CD4-positive, alpha-beta T cell treated with Interleukin-17A for 4 hours (primary cell): ENCODE results near the gene SPN.
"Not testable (repeated sequence)": the region's sequence is repeated elsewhere in the genome, so short reads cannot be mapped to it uniquely, and the experiment has no call there.

Experiments used
- DNase-seq: peaks from one replicate; pipeline ENCODE4 v3.0.0-alpha.2; 2020; ENCODE audit warnings: mixed read lengths

The SPN gene

DNA sequence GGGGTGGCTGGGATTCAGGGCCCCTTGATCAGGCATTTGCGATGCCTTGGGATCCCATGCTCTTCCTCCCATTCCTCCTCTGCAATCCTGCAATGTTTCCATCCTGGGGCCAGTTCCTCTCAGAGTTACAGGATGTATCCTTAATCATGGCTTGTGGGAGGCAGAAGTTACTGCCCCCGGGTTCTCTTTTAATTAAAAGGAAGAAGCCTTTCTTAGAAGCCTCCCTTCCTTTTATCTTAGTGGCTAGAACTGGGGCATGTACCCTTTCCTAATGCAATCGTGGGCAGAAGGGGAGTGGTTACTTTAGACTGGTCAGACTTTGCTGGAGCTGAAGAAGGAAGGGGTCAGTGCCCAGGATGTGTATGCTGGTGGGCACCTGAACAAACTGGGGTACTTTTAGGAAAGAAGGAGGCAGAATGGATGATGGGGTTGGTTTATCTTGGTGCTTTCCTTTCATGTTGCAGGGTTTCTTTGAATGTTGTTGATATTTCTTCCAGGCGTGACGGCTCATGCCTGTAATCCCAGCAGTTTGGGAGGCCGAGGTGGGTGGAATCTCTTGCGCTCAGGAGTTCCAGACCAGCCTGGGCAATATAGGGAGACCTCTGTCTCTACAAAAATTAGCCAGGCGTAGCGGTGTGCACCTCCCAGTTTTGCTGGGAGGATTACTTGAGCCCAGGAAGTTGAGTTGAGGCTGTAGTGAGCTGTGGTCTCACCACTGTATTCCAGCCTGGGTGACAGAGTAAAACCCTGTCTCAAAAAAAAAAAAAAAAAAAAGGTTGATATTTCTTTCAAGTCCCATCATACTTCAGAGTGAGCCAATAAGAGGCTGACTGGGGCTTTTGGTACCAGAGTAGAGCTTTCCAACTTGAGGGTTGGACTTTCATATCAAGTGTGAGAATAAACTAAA is 13.2 kb upstream of the SPN start:
- no peak for DNase-seq

DNA sequence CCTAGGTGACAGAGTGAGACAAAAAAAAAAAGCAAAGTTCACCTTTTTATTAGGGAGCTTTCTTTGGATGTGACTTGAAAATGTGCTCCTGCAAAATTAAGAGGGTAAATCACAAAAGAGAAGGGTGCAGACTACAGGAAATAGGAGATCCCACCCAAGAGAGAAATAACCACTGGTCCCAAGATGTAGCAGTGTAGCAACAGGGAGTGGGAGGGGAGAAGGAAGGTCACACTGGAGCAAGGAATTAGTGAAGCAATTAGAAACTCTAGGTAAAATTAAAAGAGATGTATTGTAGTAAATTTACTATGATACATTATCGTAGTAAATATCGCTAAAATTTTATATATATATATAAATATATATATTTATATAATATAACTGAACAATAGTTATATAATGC is 12.3 kb upstream of the SPN start:
- no peak for DNase-seq

DNA sequence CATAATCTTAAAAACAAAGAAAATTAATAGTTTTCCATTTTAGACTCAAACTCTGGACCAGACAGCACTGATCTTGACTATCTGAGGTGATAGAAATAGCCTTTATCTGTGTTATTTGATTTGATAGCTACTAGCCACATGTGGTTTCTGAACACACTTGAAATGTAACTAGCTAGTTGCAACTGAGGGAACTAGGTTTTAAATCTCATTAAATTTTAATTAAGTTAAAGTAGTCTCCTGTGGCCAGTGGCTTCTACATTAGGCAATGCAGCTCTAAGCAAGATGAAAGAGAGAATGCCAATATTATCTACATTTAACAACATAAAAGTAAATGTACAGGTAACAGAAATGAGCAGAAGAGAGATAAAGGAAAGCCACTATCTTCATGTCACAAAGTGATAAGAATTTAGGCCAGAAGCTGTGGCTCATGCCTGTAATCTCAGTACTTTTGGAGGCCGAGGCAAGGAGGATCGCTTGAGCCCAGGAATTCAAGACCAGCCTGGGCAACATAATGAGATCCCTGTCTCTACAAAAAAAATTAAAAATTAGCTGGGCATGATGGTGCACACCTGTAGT is 11.2 kb upstream of the SPN start:
- DNase-seq: no peak

DNA sequence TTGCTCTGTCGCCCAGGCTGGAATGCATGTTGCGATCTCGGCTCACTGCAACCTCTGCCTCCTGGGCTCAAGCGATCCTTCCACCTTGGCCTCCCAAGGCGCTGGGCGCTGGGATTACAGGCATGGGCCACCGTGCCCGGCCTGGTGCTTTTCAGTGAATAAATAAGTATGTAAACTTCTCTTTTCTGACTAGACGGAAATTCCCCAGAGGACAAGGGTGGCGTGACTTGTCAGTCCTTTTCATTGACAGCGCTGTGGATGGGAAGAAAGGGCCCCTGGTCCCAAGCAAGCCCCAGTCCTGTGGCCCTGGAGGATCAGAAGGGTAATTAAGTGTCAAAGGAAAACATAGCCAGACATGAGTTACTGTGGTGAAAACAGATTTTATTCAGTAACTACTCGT is 9.6 kb upstream of the SPN start:
- no peak for DNase-seq

DNA sequence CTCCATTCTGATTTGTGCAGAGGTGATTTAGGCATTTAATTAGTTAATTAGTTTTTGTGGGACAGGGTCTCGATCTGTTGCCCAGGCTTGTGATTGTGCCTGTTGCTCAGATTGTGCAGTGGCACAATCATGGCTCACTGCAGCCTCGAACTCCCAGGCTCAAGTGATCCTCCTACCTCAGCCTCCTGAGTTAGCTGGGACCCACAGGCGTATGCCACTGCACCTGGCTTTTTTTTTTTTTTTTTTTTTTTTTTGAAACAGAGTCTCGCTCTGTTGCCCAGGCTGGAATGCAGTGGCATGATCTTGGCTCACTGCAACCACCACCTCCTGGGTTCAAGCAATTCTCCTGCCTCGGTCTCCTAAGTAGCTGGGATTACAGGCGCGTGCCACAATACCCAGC is 9.2 kb upstream of the SPN start:
- not testable (repeated sequence) for DNase-seq

DNA sequence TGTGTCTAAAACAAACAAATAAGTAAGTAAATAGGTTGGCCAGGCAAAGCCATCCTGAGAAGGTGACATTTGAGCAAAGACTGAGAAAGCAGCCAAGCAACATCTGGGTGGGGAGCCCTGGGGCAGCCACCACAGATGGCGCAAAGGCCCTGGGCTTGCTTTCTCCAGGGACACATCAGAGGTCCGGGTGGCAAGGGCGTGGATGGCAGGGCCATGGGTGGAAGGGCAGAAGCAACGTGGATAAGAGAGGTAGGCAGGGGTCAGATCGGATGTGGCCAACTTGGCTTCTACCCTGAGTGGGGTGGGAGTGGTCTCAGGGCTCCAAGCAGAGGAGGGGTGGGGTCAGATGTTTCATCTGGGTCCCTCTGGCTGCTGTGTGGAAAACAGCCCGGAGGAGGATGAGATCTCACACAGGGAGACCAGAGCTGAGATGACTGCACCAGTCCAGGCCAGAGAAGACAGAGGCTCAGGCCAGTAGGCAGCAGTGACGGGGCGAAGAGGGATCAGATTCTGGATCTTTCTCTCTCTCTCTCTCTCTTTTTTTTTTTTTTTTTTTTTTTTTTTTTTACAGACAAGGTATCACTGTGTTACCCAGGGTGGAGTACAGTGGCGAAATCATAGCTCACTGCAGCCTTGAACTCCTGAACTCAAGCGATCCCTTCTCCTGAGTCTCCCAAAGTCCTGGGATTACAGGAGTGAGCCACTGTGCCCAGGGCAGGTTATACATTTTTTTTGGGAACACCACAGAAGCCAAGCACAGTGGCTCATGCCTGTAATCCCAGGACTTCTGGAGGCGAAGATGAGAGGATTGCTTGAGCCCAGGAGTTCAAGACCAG is 6.1 kb upstream of the SPN start:
- DNase-seq: no peak

DNA sequence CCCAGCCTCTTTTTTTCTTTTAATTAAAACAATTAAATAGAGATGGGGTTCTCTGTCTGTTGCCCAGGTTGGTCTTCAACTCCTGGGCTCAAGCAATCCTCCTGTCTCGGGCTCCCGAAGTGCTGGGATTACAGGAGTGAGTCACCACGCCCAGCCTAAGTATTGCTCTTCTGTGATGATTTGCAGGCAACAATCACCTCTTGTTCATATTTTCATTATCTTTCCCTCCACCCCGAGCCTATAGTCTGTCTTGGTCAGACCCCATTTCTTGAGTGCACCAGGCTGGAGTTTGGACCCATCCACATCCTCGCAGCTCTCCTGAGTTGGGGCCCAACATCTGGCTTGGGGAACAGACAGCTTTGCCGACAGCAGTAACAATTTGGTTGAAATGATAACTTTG is 4.3 kb upstream of the SPN start:
- no peak for DNase-seq

DNA sequence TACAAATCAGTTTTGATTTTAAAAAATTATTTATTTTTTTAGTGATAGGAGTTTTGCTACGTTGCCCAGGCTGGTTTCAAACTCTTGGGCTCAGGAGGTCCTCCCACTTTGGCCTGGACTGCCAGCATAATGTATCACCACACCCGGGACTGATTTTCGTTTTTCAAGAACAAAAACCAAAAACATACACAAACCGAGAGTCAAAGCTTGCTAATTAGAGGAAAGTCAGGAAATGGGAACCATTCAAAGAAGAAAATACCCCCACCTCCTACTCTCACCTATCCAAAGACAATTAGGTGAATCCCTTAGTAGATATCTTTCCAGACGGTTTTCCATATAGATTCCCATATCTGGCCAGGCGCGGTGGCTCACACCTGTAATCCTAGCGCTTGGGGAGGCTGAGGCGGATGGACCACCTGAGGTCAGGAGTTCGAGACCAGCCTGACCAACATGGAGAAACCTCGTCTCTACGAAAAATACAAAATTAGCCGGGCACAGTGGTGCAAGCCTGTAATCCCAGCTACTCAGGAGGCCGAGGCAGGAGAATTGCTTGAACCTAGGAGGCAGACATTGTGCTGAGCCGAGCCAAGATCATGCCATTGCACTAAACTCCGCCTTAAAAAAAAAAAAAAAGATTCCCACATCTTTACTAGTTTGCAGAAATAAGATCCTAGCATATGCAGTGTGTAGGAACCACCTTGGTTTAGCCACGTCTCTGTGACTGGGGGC is 883 bp upstream of the SPN start:
- no peak for DNase-seq

DNA sequence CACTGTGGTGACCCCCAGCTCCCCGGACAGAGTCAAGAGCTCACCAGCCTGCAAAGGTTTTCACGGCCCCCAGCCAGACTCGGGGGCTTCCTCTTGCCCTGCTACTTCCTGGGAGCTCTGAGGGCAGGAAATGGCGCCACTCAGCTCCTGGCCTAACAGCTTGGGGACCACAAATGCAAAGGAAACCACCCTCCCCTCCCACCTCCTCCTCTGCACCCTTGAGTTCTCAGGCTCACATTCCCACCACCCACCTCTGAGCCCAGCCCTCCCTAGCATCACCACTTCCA is 375 bp upstream of the SPN start:
- peak; percentile 62 for DNase-seq

DNA sequence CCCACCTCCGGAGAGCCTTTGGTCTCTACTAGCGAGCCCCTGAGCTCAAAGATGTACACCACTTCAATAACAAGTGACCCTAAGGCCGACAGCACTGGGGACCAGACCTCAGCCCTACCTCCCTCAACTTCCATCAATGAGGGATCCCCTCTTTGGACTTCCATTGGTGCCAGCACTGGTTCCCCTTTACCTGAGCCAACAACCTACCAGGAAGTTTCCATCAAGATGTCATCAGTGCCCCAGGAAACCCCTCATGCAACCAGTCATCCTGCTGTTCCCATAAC is 702 bp downstream of the SPN start:
- no peak for DNase-seq

DNA sequence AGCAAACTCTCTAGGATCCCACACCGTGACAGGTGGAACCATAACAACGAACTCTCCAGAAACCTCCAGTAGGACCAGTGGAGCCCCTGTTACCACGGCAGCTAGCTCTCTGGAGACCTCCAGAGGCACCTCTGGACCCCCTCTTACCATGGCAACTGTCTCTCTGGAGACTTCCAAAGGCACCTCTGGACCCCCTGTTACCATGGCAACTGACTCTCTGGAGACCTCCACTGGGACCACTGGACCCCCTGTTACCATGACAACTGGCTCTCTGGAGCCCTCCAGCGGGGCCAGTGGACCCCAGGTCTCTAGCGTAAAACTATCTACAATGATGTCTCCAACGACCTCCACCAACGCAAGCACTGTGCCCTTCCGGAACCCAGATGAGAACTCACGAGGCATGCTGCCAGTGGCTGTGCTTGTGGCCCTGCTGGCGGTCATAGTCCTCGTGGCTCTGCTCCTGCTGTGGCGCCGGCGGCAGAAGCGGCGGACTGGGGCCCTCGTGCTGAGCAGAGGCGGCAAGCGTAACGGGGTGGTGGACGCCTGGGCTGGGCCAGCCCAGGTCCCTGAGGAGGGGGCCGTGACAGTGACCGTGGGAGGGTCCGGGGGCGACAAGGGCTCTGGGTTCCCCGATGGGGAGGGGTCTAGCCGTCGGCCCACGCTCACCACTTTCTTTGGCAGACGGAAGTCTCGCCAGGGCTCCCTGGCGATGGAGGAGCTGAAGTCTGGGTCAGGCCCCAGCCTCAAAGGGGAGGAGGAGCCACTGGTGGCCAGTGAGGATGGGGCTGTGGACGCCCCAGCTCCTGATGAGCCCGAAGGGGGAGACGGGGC is 1.3 kb downstream of the SPN start:
- peak; percentile 64 for DNase-seq

DNA sequence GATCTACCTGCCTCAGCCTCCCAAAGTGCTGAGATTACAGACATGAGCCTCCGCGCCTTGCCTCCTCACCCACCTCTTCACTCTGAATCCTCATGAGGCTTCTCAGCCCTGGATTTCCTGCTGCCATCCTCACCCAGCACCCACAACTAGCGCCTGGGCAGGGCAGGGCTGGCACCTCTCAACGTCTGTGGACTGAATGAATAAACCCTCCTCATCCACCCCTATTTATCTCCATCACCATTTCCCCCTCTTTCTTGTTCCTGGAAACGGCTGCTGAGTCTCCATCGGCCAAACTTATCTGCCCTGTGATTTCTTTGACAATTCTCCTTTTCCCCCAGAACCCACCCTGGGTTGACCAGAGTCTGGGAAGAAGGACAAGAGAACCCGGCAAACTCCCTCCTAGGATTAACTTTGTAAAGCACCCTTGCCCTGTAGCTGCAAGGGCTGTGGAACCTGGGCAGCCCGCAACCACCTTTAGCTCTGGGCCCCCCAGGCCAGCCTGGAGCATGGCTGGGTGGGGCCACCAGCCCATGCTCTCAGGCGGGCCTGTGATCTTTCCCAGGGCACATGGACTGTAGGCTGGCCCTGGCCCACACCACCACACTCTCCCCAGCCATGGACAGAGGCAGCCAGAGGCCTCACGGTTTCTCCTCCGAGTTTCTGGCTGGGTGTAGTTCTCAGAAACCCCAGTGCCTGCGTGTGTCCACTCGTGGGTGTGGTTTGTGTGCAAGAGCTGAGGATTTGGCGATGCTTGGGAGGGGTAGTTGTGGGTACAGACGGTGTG is 2.4 kb downstream of the SPN start:
- DNase-seq: peak; percentile 61

DNA sequence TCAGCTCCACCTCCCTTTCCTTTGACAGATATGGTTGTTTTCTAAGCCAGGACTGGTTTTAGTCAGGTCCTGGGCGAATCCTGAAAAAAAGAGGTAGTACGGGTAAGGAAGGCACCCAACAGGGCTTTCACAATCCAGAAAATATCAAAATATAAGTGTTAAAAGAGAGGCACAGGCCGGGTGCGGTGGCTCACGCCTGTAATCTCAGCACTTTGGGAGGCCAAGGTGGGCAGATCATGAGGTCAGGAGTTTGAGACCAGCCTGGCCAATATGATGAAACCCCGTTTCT is 4.2 kb downstream of the SPN start:
- not testable (repeated sequence) for DNase-seq

DNA sequence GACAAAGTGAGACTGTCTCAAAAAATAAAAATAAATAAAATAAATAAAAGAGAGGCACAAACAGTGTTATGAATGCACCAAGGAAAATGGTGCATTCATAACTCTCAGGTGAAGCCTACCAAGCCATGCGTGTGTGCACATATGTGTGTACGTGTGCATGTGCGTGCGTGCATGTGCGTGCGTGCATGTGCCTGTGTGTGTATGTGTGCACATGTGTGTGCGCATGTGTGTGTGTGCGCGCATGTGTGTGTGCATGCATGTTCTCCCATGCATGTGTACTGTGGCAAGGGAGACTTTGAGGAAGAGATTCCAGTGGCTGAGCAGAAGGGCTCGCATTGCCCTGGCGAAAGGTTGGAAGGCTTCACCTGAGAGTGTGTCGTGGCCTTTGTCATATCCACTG is 4.7 kb downstream of the SPN start:
- no peak for DNase-seq

DNA sequence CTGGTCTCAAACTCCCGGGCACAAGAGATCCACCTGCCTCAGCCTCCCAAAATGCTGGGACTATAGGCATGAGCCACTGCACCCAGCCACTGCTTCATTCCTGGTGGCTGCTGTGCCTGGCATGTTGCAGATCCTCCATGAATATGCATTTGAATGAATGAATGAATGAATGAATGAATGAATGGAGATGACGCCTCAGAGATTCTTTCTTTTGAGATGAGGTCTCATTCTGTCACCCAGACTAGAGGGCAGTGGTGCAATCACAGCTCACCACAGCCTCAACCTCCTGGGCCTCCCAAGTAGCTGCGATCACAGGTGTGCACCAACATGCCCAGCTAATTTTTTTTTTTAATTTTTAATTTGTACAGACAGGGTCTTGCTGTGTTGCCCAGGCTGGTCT is 5.2 kb downstream of the SPN start:
- no peak for DNase-seq

DNA sequence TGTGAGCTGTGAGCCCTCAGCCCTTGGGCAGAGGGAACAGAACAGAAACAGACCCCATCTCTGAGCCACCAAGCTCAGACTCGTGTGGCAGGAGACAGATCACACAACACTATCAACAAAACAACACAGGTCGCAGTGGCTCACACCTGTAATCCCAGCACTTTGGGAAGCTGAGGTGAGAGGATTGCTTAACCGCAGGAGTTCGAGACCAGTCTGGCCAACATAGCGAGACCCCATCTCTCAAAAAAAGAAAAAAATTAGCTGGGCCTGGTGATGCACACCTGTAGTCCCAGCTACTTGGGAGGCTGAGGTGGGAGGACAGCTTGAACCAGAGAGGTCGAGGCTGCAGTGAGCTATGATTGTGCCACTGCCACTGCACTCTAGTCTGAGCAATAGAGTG is 10.5 kb downstream of the SPN start:
- DNase-seq: no peak

DNA sequence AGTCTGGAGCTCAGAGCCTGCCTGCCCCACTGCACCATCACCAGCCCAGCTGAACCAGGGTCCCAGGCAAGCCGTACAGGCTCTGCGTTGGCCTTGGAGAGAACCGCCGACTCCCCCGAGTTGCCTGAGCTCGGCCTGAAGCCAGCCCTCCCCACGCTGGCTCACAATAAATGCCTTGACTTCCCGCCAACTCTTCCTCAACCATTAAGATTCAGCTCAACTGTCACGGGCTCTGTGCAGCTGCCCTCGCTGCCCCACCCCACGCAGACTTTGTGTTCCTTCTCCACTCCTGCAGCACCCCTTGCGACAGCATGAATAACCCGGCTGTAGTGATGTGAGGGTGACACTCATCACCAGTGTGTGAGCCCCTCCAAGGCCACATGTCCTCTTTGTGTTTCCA is 11.1 kb downstream of the SPN start:
- no peak for DNase-seq

DNA sequence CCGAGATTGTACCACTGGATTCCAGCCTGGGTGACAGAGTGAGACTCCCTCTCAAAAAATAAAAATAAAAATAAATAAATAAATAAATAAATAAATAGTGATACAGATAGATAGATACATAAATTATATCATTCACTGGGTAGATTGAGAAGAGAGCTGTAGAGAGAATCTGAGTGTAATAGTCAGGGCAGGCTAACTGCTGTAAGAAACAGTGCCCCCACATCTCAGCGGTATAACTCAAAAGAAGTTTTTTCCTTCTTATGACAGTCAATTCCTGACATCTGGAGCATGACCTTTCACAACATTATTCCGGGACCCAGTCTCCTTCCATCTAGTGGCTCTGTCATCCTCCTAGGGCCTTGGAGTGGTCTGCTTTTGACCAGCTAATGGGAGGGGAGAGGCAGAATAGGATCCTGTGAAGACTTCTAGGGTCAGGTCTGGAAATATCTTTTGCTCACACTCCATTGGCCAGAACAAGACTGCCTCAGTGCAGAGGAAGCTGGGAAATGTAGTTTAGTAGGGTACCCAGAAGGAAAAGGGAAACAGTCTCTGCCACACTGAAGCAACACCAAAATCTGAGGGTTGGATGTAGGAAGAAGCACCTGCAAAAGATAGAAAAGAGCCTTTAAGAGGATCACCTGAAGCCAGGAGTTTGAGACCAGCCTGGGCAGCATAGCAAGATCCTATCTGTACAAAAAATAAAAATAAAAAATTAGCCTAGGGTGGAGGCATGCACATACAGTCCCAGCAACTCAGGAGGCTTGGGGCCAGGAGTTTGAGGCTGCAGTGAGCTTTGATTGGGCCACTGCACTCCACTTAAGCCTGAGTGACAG is 13.0 kb downstream of the SPN start:
- DNase-seq: peak; percentile 20

DNA sequence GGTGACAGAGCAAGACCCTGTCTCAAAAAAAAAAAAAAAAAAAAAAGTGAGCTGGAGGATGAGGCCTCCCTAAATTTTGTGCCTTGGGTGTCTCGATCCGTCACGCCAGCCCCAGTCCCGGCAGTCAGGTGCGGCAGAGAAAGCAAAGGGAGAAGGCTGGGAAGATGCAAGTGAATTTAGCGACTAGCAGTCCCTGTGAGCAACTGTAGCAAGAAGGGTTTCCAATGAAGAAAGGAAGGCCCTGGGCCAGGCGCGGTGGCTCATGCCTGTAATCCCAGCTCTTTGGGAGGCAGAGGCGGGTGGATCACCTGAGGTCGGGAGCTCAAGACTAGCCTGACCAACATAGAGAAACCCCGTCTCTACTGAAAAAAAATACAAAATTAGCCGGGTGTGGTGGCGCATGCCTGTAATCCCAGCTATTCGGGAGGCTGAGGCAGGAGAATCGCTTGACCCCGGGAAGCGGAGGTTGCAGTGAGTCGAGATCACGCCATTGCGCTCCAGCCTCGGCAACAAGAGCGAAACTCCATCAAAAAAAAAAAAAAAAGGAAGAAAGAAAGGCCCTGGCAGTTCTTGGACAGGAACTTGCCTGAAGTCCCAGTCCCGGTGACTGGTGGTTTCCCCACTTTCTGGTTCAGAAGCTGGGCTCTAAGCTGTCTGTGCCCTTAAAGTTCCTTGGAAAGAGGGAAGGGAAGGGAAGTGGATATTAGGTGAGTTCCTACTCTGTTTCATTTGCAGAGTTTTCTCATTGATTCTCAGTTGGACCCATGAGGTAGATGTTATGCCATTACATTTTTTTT is 14.1 kb downstream of the SPN start:
- no peak for DNase-seq

DNA sequence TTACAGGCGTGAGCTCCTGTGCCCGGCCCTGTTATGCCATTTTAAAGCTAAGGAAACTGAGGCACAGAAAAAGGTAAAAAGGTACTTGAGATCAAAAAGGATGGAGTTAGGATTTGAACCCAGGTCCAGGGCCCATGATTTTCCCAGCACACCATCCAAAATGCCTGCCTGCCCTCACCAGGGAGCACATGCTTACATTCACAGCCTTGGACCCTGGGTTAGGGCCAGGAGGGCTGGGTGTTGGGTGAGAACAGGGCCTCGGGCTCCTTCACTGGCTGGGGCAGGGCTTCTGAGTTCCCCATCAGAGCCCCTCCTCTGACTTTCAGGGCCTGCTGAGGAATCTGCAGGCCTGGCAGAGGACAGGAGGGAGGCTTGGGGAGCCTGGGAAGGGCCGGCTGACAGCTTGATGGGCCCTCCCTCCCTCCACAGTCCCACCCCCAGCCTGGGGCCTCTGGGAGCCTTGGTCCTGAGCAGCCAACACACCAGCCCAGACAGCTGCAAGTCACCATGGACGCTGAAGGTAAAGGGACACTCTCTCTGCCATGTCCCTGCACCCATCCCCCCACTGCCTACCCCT is 15.7 kb downstream of the SPN start, which contains the start of gene QPRT:
TSS of gene QPRT (plus strand) at position 490 of the 577 bp plus-strand sequence. CDS start at position 508, 18 bp downstream.
- no peak for DNase-seq
